Tibial nerve (tissue), 4 donors: Measurements from ENCODE around the gene ZNF467.

ENCODE experiments used
- EP300 ChIP-seq, 2 donors: sonication (generic); formaldehyde crosslinking; IDR thresholded peaks; one replicate each; pipeline ENCODE4 v1.6.1; 2017; ENCODE audit warnings: antibody characterized with exemption in 2 of 2, mild to moderate bottlenecking in 1 of 2
- POLR2A ChIP-seq, 2 donors: fragments of 450-650 bp; IDR thresholded peaks; one replicate each; pipeline ENCODE4 v1.6.1; 2017; ENCODE audit warnings: antibody characterized with exemption in 2 of 2, mild to moderate bottlenecking in 2 of 2, moderate library complexity in 2 of 2
- TF ChIP-seq, protein P1 (sequence below), 5 experiments: fragments of 200-600 bp in 3 of 5; fragments of 450-650 bp in 2 of 5; sonication (generic) in 3 of 5; IDR thresholded peaks; one replicate each; pipeline ENCODE4 v1.5.1; 2016 to 2019; ENCODE audit warnings: antibody characterized with exemption in 5 of 5, mild to moderate bottlenecking in 3 of 5, moderate library complexity in 2 of 5

GRCh38 chr7:149719912-149720335, 53.5 kb downstream of the ZNF467 start:
- TF ChIP-seq, protein P1, sequence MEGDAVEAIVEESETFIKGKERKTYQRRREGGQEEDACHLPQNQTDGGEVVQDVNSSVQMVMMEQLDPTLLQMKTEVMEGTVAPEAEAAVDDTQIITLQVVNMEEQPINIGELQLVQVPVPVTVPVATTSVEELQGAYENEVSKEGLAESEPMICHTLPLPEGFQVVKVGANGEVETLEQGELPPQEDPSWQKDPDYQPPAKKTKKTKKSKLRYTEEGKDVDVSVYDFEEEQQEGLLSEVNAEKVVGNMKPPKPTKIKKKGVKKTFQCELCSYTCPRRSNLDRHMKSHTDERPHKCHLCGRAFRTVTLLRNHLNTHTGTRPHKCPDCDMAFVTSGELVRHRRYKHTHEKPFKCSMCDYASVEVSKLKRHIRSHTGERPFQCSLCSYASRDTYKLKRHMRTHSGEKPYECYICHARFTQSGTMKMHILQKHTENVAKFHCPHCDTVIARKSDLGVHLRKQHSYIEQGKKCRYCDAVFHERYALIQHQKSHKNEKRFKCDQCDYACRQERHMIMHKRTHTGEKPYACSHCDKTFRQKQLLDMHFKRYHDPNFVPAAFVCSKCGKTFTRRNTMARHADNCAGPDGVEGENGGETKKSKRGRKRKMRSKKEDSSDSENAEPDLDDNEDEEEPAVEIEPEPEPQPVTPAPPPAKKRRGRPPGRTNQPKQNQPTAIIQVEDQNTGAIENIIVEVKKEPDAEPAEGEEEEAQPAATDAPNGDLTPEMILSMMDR (IDR thresholded peaks at IDR 0.05) = no peak
- TF ChIP-seq POLR2A (IDR thresholded peaks at IDR 0.05) (no peak), EP300 (IDR thresholded peaks at IDR 0.05) (no peak)
